Activated T-cell treated with anti-CD3 and anti-CD28 coated beads, Interleukin-2, amount 50 U/mL, for 1 hour (primary cell): ENCODE measurements around the gene SPATA33.
"Not testable (repeated sequence)": the region's sequence is repeated elsewhere in the genome, so short reads cannot be mapped to it uniquely, and the experiment has no call there.

Source experiments
- DNase-seq: peaks from one replicate; pipeline ENCODE4 v3.0.0-alpha.2; 2020

Gene SPATA33

GRCh38 chr16:89629827-89630610 is 27.6 kb upstream of the SPATA33 start:
- no peak for DNase-seq

- no peak for DNase-seq
Observed at GRCh38 chr16:89633064-89633631, 24.5 kb upstream of the SPATA33 start.

GRCh38 chr16:89634463-89635385 is 22.9 kb upstream of the SPATA33 start:
- not testable (repeated sequence) for DNase-seq

- DNase-seq = no peak
Observed at GRCh38 chr16:89636663-89637062, 21.0 kb upstream of the SPATA33 start.

GRCh38 chr16:89637379-89637778 is 20.3 kb upstream of the SPATA33 start:
- DNase-seq = no peak

- DNase-seq = no peak
Observed at GRCh38 chr16:89638455-89638854, 19.2 kb upstream of the SPATA33 start.

GRCh38 chr16:89639385-89639784 is 18.3 kb upstream of the SPATA33 start:
- no peak for DNase-seq

GRCh38 chr16:89641458-89642119 is 16.0 kb upstream of the SPATA33 start:
- no peak for DNase-seq

- no peak for DNase-seq
Observed at GRCh38 chr16:89642574-89642973, 15.1 kb upstream of the SPATA33 start.

GRCh38 chr16:89643769-89644300 is 13.8 kb upstream of the SPATA33 start:
- no peak for DNase-seq

GRCh38 chr16:89645122-89645521 is 12.5 kb upstream of the SPATA33 start:
- no peak for DNase-seq

GRCh38 chr16:89646270-89646669 is 11.4 kb upstream of the SPATA33 start:
- no peak for DNase-seq

- DNase-seq = no peak
Observed at GRCh38 chr16:89646906-89647305, 10.7 kb upstream of the SPATA33 start.

GRCh38 chr16:89651584-89651983 is 6.1 kb upstream of the SPATA33 start:
- no peak for DNase-seq

GRCh38 chr16:89653656-89654295 is 3.9 kb upstream of the SPATA33 start:
- no peak for DNase-seq

GRCh38 chr16:89655062-89655643 is 2.5 kb upstream of the SPATA33 start:
- DNase-seq = no peak

- no peak for DNase-seq
Observed at GRCh38 chr16:89656435-89657121, 1.1 kb upstream of the SPATA33 start.

GRCh38 chr16:89658221-89658879 is 714 bp downstream of the SPATA33 start:
- peak; percentile 13 for DNase-seq

GRCh38 chr16:89660146-89660545 is 2.5 kb downstream of the SPATA33 start:
- no peak for DNase-seq

GRCh38 chr16:89661215-89661614 is 3.6 kb downstream of the SPATA33 start:
- no peak for DNase-seq

- not testable (repeated sequence) for DNase-seq
Observed at GRCh38 chr16:89664238-89664637, 6.6 kb downstream of the SPATA33 start.
